ENCODE data around the gene DNAJB13. TPM values are rescaled to one million over a fixed set of nuclear protein-coding genes. Genes with fewer than 3 reads are reported as not detected.
A peak's percentile ranks its signal among the peaks of the same experiment; 100 is the strongest.
"Not testable (repeated sequence)": the region's sequence is repeated elsewhere in the genome, so short reads cannot be mapped to it uniquely, and the experiment has no call there.

Gene DNAJB13
- total RNA-seq, 2 experiments from 2014 or later, result 0.29 TPM; not detected in 1

DNA sequence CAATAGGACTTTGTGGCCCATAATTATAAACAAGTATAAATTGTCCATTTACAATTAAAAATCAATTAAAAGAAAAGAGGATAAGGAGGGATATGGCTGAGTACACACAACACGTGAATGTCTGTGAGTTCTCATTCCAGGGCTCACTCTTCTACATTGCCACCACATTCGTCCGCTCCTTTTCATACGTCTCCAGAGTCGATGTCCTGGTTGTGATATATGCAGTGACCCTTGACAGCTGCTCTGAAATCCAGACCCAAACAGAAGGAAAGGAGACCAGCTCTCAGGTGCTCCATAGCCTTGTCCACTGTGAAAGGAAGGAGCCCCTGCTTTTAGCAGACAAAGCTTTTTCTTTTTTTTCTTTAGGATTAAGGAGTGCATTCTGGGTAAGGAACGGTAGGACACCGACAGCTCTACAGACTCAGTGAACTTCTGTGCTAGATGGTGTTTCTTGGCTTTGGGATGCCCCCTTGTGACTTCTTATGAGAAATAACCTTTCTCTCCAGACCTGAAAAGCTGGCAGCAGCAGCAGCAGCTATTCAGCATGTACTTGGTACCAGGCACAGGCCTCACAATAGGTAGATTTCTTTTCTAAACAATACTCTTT lies 19.7 kb upstream of the DNAJB13 start:
- Histone ChIP-seq H3K4me1 (ENCODE audit: insufficient read depth, low read length, poor library complexity, severe bottlenecking) (no peaks in the 10 kb centered on the region), H3K9me3 (ENCODE audit: low read length) (no peaks in the 10 kb centered on the region), H3K4me3 (ENCODE audit: low read depth, low read length, poor library complexity, severe bottlenecking) (no peak overlapping the region), H3K79me2 (ENCODE audit: insufficient read depth, low read depth, low read length) (no peaks in the 10 kb centered on the region), H3K27ac (ENCODE audit: low read depth, low read length, poor library complexity, severe bottlenecking) (no peak overlapping the region), H4K20me1 (ENCODE audit: insufficient read depth, low read length) (no peaks in the 10 kb centered on the region), H3K9me2 (ENCODE audit: insufficient read depth, low read length) (no peaks in the 10 kb centered on the region), H2AFZ (ENCODE audit: low read length) (no peak overlapping the region), H3K36me3 (ENCODE audit: insufficient read depth, low read length) (peaks cover 46% of the 10 kb centered on the region), H3K4me2 (ENCODE audit: low read length) (no peak overlapping the region)
- CTCF ChIA-PET (ENCODE audit: unreplicated experiment), result no interaction called here
- intact Hi-C loops (cut with micrococcal nuclease; ENCODE audit: unreplicated experiment), result loop anchor here (5.0 kb wide), 1 partner anchor 304 kb away; no protein-coding TSS in a partner anchor
- POLR2A ChIA-PET, result no interaction called here
- no TSS peak for BruUV-seq (replicated peaks)
- DNase-seq (ENCODE audit: low spot score), result peak; percentile 74
- TF ChIP-seq, protein P1, sequence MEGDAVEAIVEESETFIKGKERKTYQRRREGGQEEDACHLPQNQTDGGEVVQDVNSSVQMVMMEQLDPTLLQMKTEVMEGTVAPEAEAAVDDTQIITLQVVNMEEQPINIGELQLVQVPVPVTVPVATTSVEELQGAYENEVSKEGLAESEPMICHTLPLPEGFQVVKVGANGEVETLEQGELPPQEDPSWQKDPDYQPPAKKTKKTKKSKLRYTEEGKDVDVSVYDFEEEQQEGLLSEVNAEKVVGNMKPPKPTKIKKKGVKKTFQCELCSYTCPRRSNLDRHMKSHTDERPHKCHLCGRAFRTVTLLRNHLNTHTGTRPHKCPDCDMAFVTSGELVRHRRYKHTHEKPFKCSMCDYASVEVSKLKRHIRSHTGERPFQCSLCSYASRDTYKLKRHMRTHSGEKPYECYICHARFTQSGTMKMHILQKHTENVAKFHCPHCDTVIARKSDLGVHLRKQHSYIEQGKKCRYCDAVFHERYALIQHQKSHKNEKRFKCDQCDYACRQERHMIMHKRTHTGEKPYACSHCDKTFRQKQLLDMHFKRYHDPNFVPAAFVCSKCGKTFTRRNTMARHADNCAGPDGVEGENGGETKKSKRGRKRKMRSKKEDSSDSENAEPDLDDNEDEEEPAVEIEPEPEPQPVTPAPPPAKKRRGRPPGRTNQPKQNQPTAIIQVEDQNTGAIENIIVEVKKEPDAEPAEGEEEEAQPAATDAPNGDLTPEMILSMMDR (conservative IDR thresholded peaks at IDR 0.05; ENCODE audit: low read length), result peak; percentile 80
- no peak for TF ChIP-seq EZH2phosphoT487 (IDR thresholded peaks at IDR 0.05; ENCODE audit: borderline replicate concordance, low read depth, low read length)

DNA sequence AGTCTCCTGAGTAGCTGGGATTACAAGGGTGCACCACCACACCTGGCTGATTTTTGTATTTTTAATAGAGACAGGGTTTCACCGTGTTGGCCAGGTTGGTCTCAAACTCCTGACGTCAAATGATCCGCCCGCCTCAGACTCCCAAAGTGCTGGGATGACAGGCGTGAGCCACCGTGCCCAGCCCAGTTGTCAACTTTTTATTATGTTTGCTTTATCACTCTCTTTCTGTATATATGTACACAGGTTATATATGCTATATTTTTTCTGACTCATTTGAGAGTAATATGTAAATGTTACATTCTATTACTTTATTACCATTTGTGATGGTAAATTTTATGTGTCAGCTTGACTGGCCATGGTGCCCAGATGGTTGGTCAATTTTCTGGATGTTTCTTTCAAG lies 18.9 kb upstream of the DNAJB13 start:
- H3K36me3 ChIP-seq (ENCODE audit: insufficient read depth, low read length), result peaks cover 41% of the 10 kb centered on the region
- DNase-seq (ENCODE audit: low spot score), result no peak
- ChIA-PET POLR2A (no interaction called here), CTCF (ENCODE audit: unreplicated experiment) (no interaction called here)
- H3K9me2 ChIP-seq (ENCODE audit: insufficient read depth, low read length), result no peaks in the 10 kb centered on the region
- no peak overlapping the region for H3K4me2 ChIP-seq (ENCODE audit: low read length)
- no peaks in the 10 kb centered on the region for H3K4me1 ChIP-seq (ENCODE audit: insufficient read depth, low read length, poor library complexity, severe bottlenecking)
- no peak for TF ChIP-seq EZH2phosphoT487 (IDR thresholded peaks at IDR 0.05; ENCODE audit: borderline replicate concordance, low read depth, low read length)
- TF ChIP-seq, protein P1 (conservative IDR thresholded peaks at IDR 0.05; ENCODE audit: low read length), result no peak
- no peaks in the 10 kb centered on the region for H3K9me3 ChIP-seq (ENCODE audit: low read length)
- no TSS peak for BruUV-seq (replicated peaks)
- H3K4me3 ChIP-seq (ENCODE audit: low read depth, low read length, poor library complexity, severe bottlenecking), result no peak overlapping the region
- no peaks in the 10 kb centered on the region for H3K79me2 ChIP-seq (ENCODE audit: insufficient read depth, low read depth, low read length)
- H3K27ac ChIP-seq (ENCODE audit: low read depth, low read length, poor library complexity, severe bottlenecking), result no peak overlapping the region
- intact Hi-C loops (cut with micrococcal nuclease; ENCODE audit: unreplicated experiment), result loop anchor here (5.0 kb wide), 1 partner anchor 305 kb away; no protein-coding TSS in a partner anchor
- no peak overlapping the region for H2AFZ ChIP-seq (ENCODE audit: low read length)
- H4K20me1 ChIP-seq (ENCODE audit: insufficient read depth, low read length), result no peaks in the 10 kb centered on the region

DNA sequence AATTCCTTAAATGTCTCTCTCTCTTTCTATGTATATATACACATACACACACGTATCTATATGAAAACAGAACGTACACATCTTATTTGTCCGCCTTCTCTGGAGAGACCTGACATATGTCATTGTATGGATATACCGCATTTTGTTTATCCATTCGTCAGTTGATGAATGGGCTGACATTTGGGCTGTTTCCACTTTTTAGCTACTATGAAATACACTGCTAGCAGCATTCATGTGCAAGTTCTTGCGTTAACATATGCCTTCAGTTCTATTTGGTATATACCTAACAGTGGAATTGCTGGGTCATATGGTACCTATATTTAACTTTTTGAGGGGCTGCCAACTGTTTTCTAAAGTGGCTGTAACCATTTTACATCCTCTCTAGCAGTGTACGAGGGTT lies 18.0 kb upstream of the DNAJB13 start:
- no peaks in the 10 kb centered on the region for H3K9me3 ChIP-seq (ENCODE audit: low read length)
- no peak for DNase-seq (ENCODE audit: low spot score)
- no peaks in the 10 kb centered on the region for H3K79me2 ChIP-seq (ENCODE audit: insufficient read depth, low read depth, low read length)
- POLR2A ChIA-PET, result no interaction called here
- no peak for TF ChIP-seq EZH2phosphoT487 (IDR thresholded peaks at IDR 0.05; ENCODE audit: borderline replicate concordance, low read depth, low read length)
- TF ChIP-seq, protein P1 (conservative IDR thresholded peaks at IDR 0.05; ENCODE audit: low read length), result no peak
- BruUV-seq (replicated peaks), result no TSS peak
- CTCF ChIA-PET (ENCODE audit: unreplicated experiment), result no interaction called here
- H2AFZ ChIP-seq (ENCODE audit: low read length), result no peak overlapping the region
- intact Hi-C loops (cut with micrococcal nuclease; ENCODE audit: unreplicated experiment), result loop anchor here (5.0 kb wide), 1 partner anchor 305 kb away; no protein-coding TSS in a partner anchor
- no peaks in the 10 kb centered on the region for H3K9me2 ChIP-seq (ENCODE audit: insufficient read depth, low read length)
- peaks cover 33% of the 10 kb centered on the region for H3K36me3 ChIP-seq (ENCODE audit: insufficient read depth, low read length)
- H3K4me2 ChIP-seq (ENCODE audit: low read length), result no peak overlapping the region
- no peak overlapping the region for H3K4me3 ChIP-seq (ENCODE audit: low read depth, low read length, poor library complexity, severe bottlenecking)
- no peaks in the 10 kb centered on the region for H3K4me1 ChIP-seq (ENCODE audit: insufficient read depth, low read length, poor library complexity, severe bottlenecking)
- H4K20me1 ChIP-seq (ENCODE audit: insufficient read depth, low read length), result no peaks in the 10 kb centered on the region
- H3K27ac ChIP-seq (ENCODE audit: low read depth, low read length, poor library complexity, severe bottlenecking), result no peak overlapping the region

DNA sequence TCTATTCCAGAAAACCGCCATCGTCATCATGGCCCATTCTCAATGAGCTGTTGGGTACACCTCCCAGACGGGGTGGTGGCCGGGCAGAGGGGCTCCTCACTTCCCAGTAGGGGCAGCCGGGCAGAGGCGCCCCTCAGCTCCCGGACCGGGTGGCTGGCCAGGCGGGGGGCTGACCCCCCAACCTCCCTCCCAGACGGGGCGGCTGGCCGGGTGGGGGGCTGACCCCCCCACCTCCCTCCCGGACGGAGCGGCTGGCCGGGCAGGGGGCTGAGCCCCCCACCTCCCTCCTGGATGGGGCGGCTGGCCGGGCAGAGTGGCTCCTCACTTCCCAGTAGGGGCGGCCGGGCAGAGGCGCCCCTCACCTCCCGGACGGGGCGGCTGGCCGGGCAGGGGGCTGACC lies 14.8 kb upstream of the DNAJB13 start:
- CTCF ChIA-PET (ENCODE audit: unreplicated experiment), result not testable (repeated sequence)

More for the DNA sequence above, 14.8 kb upstream of the DNAJB13 start:
- H3K79me2 ChIP-seq (ENCODE audit: insufficient read depth, low read depth, low read length); intact Hi-C loops (cut with micrococcal nuclease; ENCODE audit: unreplicated experiment); H3K4me3 ChIP-seq (ENCODE audit: low read depth, low read length, poor library complexity, severe bottlenecking); H3K9me3 ChIP-seq (ENCODE audit: low read length); H3K4me1 ChIP-seq (ENCODE audit: insufficient read depth, low read length, poor library complexity, severe bottlenecking); H3K9me2 ChIP-seq (ENCODE audit: insufficient read depth, low read length); H3K27ac ChIP-seq (ENCODE audit: low read depth, low read length, poor library complexity, severe bottlenecking); H4K20me1 ChIP-seq (ENCODE audit: insufficient read depth, low read length); H2AFZ ChIP-seq (ENCODE audit: low read length); H3K4me2 ChIP-seq (ENCODE audit: low read length); BruUV-seq (replicated peaks); DNase-seq (ENCODE audit: low spot score): not testable (repeated sequence)
- peaks cover 18% of the 10 kb centered on the region for H3K36me3 ChIP-seq (ENCODE audit: insufficient read depth, low read length)
- POLR2A ChIA-PET, result interaction anchor here (0.7 kb wide), 1 partner anchor 386 kb away, joined by 3 read pairs; no protein-coding TSS in a partner anchor
